ENCODE data around the gene RAD23B. TPM values are rescaled to one million over a fixed set of nuclear protein-coding genes. Genes with fewer than 3 reads are reported as not detected.

RAD23B gene
- total RNA-seq, 4 donors from 2014 or later: 64.4 to 110 (median 88.1) TPM

GRCh38 chr9:107340920-107341632 lies 58.0 kb downstream of the RAD23B start:
- no peak overlapping the region for H3K4me3 ChIP-seq
- WGBS: 46% methylated on average over 16 of the region's 18 CpGs
- H3K9me3 ChIP-seq: no peaks in the 10 kb centered on the region
- peak; percentile 94 for DNase-seq (ENCODE audit: extremely low spot score)
- H3K4me1 ChIP-seq: peaks cover 18 to 24% (median 19%) of the 10 kb centered on the region in 4 donors
- intact Hi-C loops (cut with DNase I): loop anchor here (2.0 kb wide), 1 partner anchor 102 kb away; no protein-coding TSS in a partner anchor
- H3K36me3 ChIP-seq: peaks cover 0 to 9% (median 3%) of the 10 kb centered on the region in 4 donors
- no peak overlapping the region for H3K27ac ChIP-seq (replicated peaks in 1 of 4)
- no peaks in the 10 kb centered on the region for H3K27me3 ChIP-seq
- TF ChIP-seq CTCF (IDR thresholded peaks at IDR 0.05) (peak; percentile 73 to 90 (median 86)), POLR2AphosphoS5 (IDR thresholded peaks at IDR 0.05) (peak; percentile 46 to 55), EP300 (IDR thresholded peaks at IDR 0.05) (no peak), POLR2A (IDR thresholded peaks at IDR 0.05; ENCODE audit: low read depth) (no peak)

DNA sequence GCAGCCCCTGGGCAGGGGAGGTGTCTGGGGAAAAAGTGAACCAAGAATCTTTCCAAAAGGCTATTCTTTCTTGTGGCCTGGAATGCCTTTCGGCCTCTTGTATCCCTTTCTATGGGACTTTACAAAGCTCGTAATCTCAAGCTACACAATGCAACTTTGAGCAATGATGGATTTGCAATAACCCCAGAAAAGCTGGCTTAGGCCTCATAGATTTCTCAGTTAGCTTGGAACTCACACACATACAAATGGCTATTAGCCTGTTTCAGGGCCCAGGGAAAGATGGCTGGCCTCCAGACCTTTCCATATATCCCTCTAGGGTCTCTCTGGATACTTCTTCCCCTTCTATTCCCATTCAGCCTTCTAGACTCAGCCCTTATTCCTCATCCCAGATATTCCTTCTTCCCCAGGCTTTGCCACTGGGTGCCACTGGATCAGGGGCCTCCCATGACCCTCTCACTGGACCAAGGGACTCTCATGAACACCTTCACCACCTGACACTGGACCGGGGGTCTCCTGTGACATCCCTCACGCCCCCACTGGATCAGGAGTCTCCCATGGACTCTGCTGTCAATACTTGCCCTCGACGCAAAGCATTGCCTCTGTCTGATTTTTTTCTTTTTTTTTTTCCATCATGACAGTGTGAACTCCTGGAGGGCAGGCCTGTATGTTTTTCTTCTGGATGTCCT lies 59.5 kb downstream of the RAD23B start:
- H3K4me1 ChIP-seq: peaks cover 9 to 20% (median 15%) of the 10 kb centered on the region in 4 donors
- no peaks in the 10 kb centered on the region for H3K9me3 ChIP-seq
- TF ChIP-seq POLR2AphosphoS5 (IDR thresholded peaks at IDR 0.05) (no peak), EP300 (IDR thresholded peaks at IDR 0.05) (no peak), POLR2A (IDR thresholded peaks at IDR 0.05; ENCODE audit: low read depth) (no peak)
- peak; percentile 55 for DNase-seq (ENCODE audit: extremely low spot score)
- H3K27me3 ChIP-seq: no peaks in the 10 kb centered on the region
- peaks cover 0 to 9% (median 3%) of the 10 kb centered on the region in 4 donors for H3K36me3 ChIP-seq
- 95% methylated on average over 6 of the region's 6 CpGs for WGBS
- H3K4me3 ChIP-seq: no peak overlapping the region
- intact Hi-C loops (cut with DNase I): no loop called here
- no peak overlapping the region for H3K27ac ChIP-seq (replicated peaks in 1 of 4)

DNA sequence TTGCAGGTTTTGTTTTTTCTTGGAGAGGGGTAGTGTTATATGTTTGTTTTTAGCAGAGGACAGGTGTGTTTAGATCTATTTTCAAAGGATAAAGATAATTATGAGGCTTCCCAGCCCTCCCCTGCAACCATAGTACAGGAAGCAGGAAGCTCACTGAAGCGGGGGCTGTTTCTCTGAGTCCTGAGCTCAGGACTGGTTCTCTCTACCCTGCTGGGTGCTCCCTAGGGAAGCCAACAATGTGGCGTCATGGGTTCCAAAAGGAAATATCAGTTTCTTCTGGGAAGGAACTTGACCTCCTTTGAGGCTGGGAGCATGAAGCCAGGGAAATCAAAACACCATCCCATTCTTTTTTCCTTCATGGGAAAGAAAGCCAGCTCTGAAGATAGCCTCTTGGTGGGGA lies 62.2 kb downstream of the RAD23B start:
- DNase-seq (ENCODE audit: extremely low spot score): no peak
- WGBS: 75% methylated on average over 2 of the region's 2 CpGs
- Histone ChIP-seq H3K27ac (replicated peaks in 1 of 4) (no peak overlapping the region), H3K4me3 (no peak overlapping the region), H3K9me3 (no peaks in the 10 kb centered on the region), H3K36me3 (no peaks in the 10 kb centered on the region), H3K27me3 (peaks cover 0 to 5% (median 0%) of the 10 kb centered on the region in 4 donors), H3K4me1 (peaks cover 0 to 8% (median 2%) of the 10 kb centered on the region in 4 donors)
- TF ChIP-seq EP300 (IDR thresholded peaks at IDR 0.05) (no peak), CTCF (IDR thresholded peaks at IDR 0.05) (no peak), POLR2A (IDR thresholded peaks at IDR 0.05; ENCODE audit: low read depth) (no peak), POLR2AphosphoS5 (IDR thresholded peaks at IDR 0.05) (no peak)
- intact Hi-C loops (cut with DNase I): no loop called here

GRCh38 chr9:107348836-107349235 lies 65.8 kb downstream of the RAD23B start:
- WGBS: 47% methylated on average over 3 of the region's 4 CpGs
- H3K36me3 ChIP-seq: no peaks in the 10 kb centered on the region
- intact Hi-C loops (cut with DNase I): no loop called here

GRCh38 chr9:107350443-107350842 lies 67.4 kb downstream of the RAD23B start:
- intact Hi-C loops (cut with DNase I): no loop called here
- peak; percentile 53 for DNase-seq (ENCODE audit: extremely low spot score)
- no peaks in the 10 kb centered on the region for H3K4me1 ChIP-seq
- no peak overlapping the region for H3K4me3 ChIP-seq
- H3K36me3 ChIP-seq: no peaks in the 10 kb centered on the region
- peaks cover 0 to 13% (median 6%) of the 10 kb centered on the region in 4 donors for H3K9me3 ChIP-seq
- H3K27ac ChIP-seq (replicated peaks in 1 of 4): no peak overlapping the region
- peaks cover 0 to 5% (median 0%) of the 10 kb centered on the region in 4 donors for H3K27me3 ChIP-seq
- no peak for TF ChIP-seq EP300 (IDR thresholded peaks at IDR 0.05)
- TF ChIP-seq CTCF (IDR thresholded peaks at IDR 0.05): no peak
- no peak for TF ChIP-seq POLR2A (IDR thresholded peaks at IDR 0.05; ENCODE audit: low read depth)
- TF ChIP-seq POLR2AphosphoS5 (IDR thresholded peaks at IDR 0.05): no peak

More at GRCh38 chr9:107348836-107349235, 65.8 kb downstream of the RAD23B start:
- H3K27ac ChIP-seq (replicated peaks in 1 of 4): no peak overlapping the region
- H3K27me3 ChIP-seq: peaks cover 0 to 5% (median 0%) of the 10 kb centered on the region in 4 donors
- no peaks in the 10 kb centered on the region for H3K4me1 ChIP-seq
- DNase-seq (ENCODE audit: extremely low spot score): no peak
- no peak overlapping the region for H3K4me3 ChIP-seq
- H3K9me3 ChIP-seq: peaks cover 0 to 8% (median 2%) of the 10 kb centered on the region in 4 donors
- TF ChIP-seq POLR2A (IDR thresholded peaks at IDR 0.05; ENCODE audit: low read depth): no peak
